Hypothalamus (tissue), 51 donors: ENCODE measurements around the gene UNC13D.

Experiments used
- DNase-seq, 51 donors: peaks; one replicate each; lab custom pipeline; 2025; lab: John Stamatoyannopoulos, UW

The UNC13D gene

GRCh38 chr17:75854101-75854748 is 10.0 kb upstream of the UNC13D start:
- peak in 6 of 51 donors; percentile 21 to 47 (median 42) for DNase-seq

- DNase-seq, result peak in 1 of 51 donors; percentile 22
These were observed 9.2 kb upstream of the UNC13D start for GRCh38 chr17:75853433-75853832.

GRCh38 chr17:75851693-75851991 is 7.4 kb upstream of the UNC13D start:
- DNase-seq, result peak in 8 of 51 donors; percentile 28 to 60 (median 44)

GRCh38 chr17:75850928-75851692 is 6.9 kb upstream of the UNC13D start:
- DNase-seq, result peak in 35 of 51 donors; percentile 27 to 78 (median 62)

- no peak for DNase-seq
These were observed 5.5 kb upstream of the UNC13D start for GRCh38 chr17:75849724-75850123.

- peak in 3 of 51 donors; percentile 53 to 64 (median 62) for DNase-seq
These were observed 5.1 kb upstream of the UNC13D start for GRCh38 chr17:75849279-75849646.

- DNase-seq, result peak in 44 of 51 donors; percentile 29 to 96 (median 67)
These were observed 4.5 kb upstream of the UNC13D start for GRCh38 chr17:75848523-75849278.

- no peak for DNase-seq
These were observed 3.7 kb upstream of the UNC13D start for GRCh38 chr17:75847614-75848522.

- no peak for DNase-seq
These were observed 2.7 kb upstream of the UNC13D start for GRCh38 chr17:75846692-75847613.

GRCh38 chr17:75845933-75846691 is 1.9 kb upstream of the UNC13D start:
- no peak for DNase-seq

GRCh38 chr17:75845058-75845711 is 981 bp upstream of the UNC13D start:
- peak in 41 of 51 donors; percentile 7 to 78 (median 56) for DNase-seq

- peak in 8 of 51 donors; percentile 22 to 69 (median 52) for DNase-seq
These were observed 390 bp upstream of the UNC13D start for GRCh38 chr17:75844530-75845057.

GRCh38 chr17:75842963-75843576 is 1.1 kb downstream of the UNC13D start:
- DNase-seq, result no peak

- DNase-seq, result no peak
These were observed 1.8 kb downstream of the UNC13D start for GRCh38 chr17:75842411-75842810.

- DNase-seq, result no peak
These were observed 3.4 kb downstream of the UNC13D start for GRCh38 chr17:75840799-75841164.

GRCh38 chr17:75839942-75840798 is 4.0 kb downstream of the UNC13D start:
- no peak for DNase-seq
